GM19043 (cell line): ENCODE measurements around the gene MSANTD2.
A peak's percentile ranks its signal among the peaks of the same experiment; 100 is the strongest.

Experiments used
- ATAC-seq: cut with Tn5 transposase; IDR thresholded peaks from one replicate; pipeline ENCODE4 v1.9.1; 2021; ENCODE audit warnings: low read depth; ENCODE audit not compliant: unreplicated experiment

The MSANTD2 gene

GRCh38 chr11:124756033-124756752 lies 44.0 kb downstream of the MSANTD2 start:
- ATAC-seq = no peak

GRCh38 chr11:124754710-124755109 lies 45.5 kb downstream of the MSANTD2 start:
- no peak for ATAC-seq

- ATAC-seq = no peak
Observed at GRCh38 chr11:124754309-124754708, 45.9 kb downstream of the MSANTD2 start.

GRCh38 chr11:124753624-124754023 lies 46.6 kb downstream of the MSANTD2 start:
- ATAC-seq = no peak

- ATAC-seq = no peak
Observed at GRCh38 chr11:124753205-124753604, 47.0 kb downstream of the MSANTD2 start.

GRCh38 chr11:124752471-124753102 lies 47.6 kb downstream of the MSANTD2 start:
- no peak for ATAC-seq

GRCh38 chr11:124751741-124752470 lies 48.3 kb downstream of the MSANTD2 start, which contains the start of gene VSIG2:
VSIG2 (minus strand) TSS chr11:124752255; CDS start chr11:124752137, 118 bp downstream.
- ATAC-seq = no peak

GRCh38 chr11:124751391-124751740 lies 48.8 kb downstream of the MSANTD2 start:
- ATAC-seq = no peak

- ATAC-seq = no peak
Observed at GRCh38 chr11:124749912-124750311, 50.3 kb downstream of the MSANTD2 start.

GRCh38 chr11:124748481-124749343 lies 51.5 kb downstream of the MSANTD2 start:
- ATAC-seq = no peak

- ATAC-seq = no peak
Observed at GRCh38 chr11:124748100-124748418, 52.1 kb downstream of the MSANTD2 start.

- no peak for ATAC-seq
Observed at GRCh38 chr11:124747406-124748099, 52.7 kb downstream of the MSANTD2 start.

GRCh38 chr11:124746621-124747243 lies 53.5 kb downstream of the MSANTD2 start:
- peak; percentile 89 for ATAC-seq

- peak; percentile 8 for ATAC-seq
Observed at GRCh38 chr11:124745835-124746620, 54.2 kb downstream of the MSANTD2 start.

GRCh38 chr11:124745270-124745834 lies 54.9 kb downstream of the MSANTD2 start:
- no peak for ATAC-seq

GRCh38 chr11:124743050-124743449 lies 57.2 kb downstream of the MSANTD2 start:
- no peak for ATAC-seq

GRCh38 chr11:124742555-124742954 lies 57.7 kb downstream of the MSANTD2 start:
- no peak for ATAC-seq

GRCh38 chr11:124740277-124740882 lies 59.8 kb downstream of the MSANTD2 start:
- ATAC-seq = peak; percentile 41
